IMR-90 (cell line): ENCODE results near the gene MPC1. TPM values are rescaled to one million over a fixed set of nuclear protein-coding genes. Genes with fewer than 3 reads are reported as not detected.

Source experiments
- ATAC-seq: fragments of 200-7000 bp; cut with Tn5 transposase; 2 replicates; pipeline ENCODE4 v1.9.1; 2020; ENCODE audit warnings: low read depth, mild to moderate bottlenecking, moderate library complexity
- BruUV-seq: library from RNA; stranded (reverse); fragments of 400-500 nt; replicated peaks from 2 replicates; lab custom pipeline; 2021; lab: Mats Ljungman, UMichigan
- CTCF ChIA-PET: fragments of 300-600 bp; formaldehyde crosslinking; extraction: SDS; loops from one replicate; lab custom pipeline; 2021; ENCODE audit warnings: antibody characterized with exemption; lab: Yijun Ruan, JAX
- POLR2A ChIA-PET: fragments of 300-600 bp; sonication (Branson Sonifier 250); formaldehyde crosslinking; loops from one replicate; lab custom pipeline; 2022; ENCODE audit warnings: antibody characterized with exemption; ENCODE audit not compliant: unreplicated experiment; lab: Charles Lee
- DNase-seq: peaks from one replicate; pipeline ENCODE4 v3.0.0; 2013
- H2AFZ ChIP-seq: replicated peaks from 2 replicates; pipeline ENCODE3; 2013; ENCODE audit warnings: low read length, mild to moderate bottlenecking; ENCODE audit not compliant: poor library complexity
- H2AK5ac ChIP-seq: 2 replicates; pipeline ENCODE4 v1.6.1; 2013; ENCODE audit warnings: low read depth, low read length, inconsistent platforms
- H2AK9ac ChIP-seq: replicated peaks from 2 replicates; pipeline ENCODE3; 2013; ENCODE audit warnings: mild to moderate bottlenecking, low read depth, low read length, moderate library complexity; ENCODE audit not compliant: poor library complexity
- H2BK120ac ChIP-seq: 2 replicates; pipeline ENCODE4 v1.6.1; 2013; ENCODE audit warnings: low read depth, low read length, inconsistent platforms
- H2BK15ac ChIP-seq: 3 replicates; pipeline ENCODE4 v1.6.1; 2013; ENCODE audit warnings: low read depth, low read length, inconsistent platforms
- H2BK20ac ChIP-seq: 2 replicates; pipeline ENCODE4 v1.6.1; 2013; ENCODE audit warnings: low read depth, mild to moderate bottlenecking, inconsistent platforms, low read length, moderate library complexity
- H2BK5ac ChIP-seq: 2 replicates; pipeline ENCODE4 v1.6.1; 2013; ENCODE audit warnings: mild to moderate bottlenecking, low read depth, low read length, inconsistent platforms; ENCODE audit not compliant: poor library complexity, severe bottlenecking
- H3K14ac ChIP-seq: replicated peaks from 2 replicates; pipeline ENCODE4 v1.6.1; 2013; ENCODE audit warnings: low read depth, low read length, inconsistent platforms
- H3K18ac ChIP-seq: 2 replicates; pipeline ENCODE4 v1.6.1; 2013; ENCODE audit warnings: low read depth, low read length, control low read depth
- H3K23ac ChIP-seq: 2 replicates; pipeline ENCODE4 v1.6.1; 2013; ENCODE audit warnings: low read depth, low read length, inconsistent platforms
- H3K27ac ChIP-seq: 2 replicates; pipeline ENCODE4 v1.5.1; 2013; ENCODE audit warnings: mild to moderate bottlenecking, control low read depth, low read length; ENCODE audit not compliant: insufficient read depth
- H3K27me3 ChIP-seq: 2 replicates; pipeline ENCODE4 v1.6.1; 2013; ENCODE audit warnings: low read length; ENCODE audit not compliant: control insufficient read depth, insufficient read depth
- H3K36me3 ChIP-seq: 2 replicates; pipeline ENCODE4 v1.6.1; 2013; ENCODE audit warnings: low read length, mixed read lengths; ENCODE audit not compliant: control insufficient read depth, insufficient read depth
- H3K4ac ChIP-seq: 2 replicates; pipeline ENCODE4 v1.6.1; 2013; ENCODE audit warnings: low read depth, low read length, inconsistent platforms
- H3K4me1 ChIP-seq: 2 replicates; pipeline ENCODE4 v1.6.1; 2013; ENCODE audit warnings: low read length, mixed read lengths; ENCODE audit not compliant: control insufficient read depth, insufficient read depth
- H3K4me2 ChIP-seq: 2 replicates; pipeline ENCODE4 v1.6.1; 2013; ENCODE audit warnings: low read depth, mild to moderate bottlenecking, control low read depth, low read length, moderate library complexity
- H3K4me3 ChIP-seq: 2 replicates; pipeline ENCODE4 v1.5.1; 2013; ENCODE audit warnings: low read depth, mild to moderate bottlenecking, control low read depth, low read length, moderate library complexity; ENCODE audit not compliant: insufficient read depth
- H3K56ac ChIP-seq: 2 replicates; pipeline ENCODE4 v1.6.1; 2013; ENCODE audit warnings: low read length, inconsistent platforms; ENCODE audit not compliant: insufficient read depth; ENCODE audit errors: extremely low read depth
- H3K79me1 ChIP-seq, 2 experiments: 2 replicates each; pipeline ENCODE4 v1.6.1; 2013; ENCODE audit warnings: low read length in 2 of 2, inconsistent platforms in 1 of 2, low read depth in 1 of 2
- H3K9ac ChIP-seq: 2 replicates; pipeline ENCODE4 v1.6.1; 2013; ENCODE audit warnings: low read depth, low read length, control low read depth
- H3K9me1 ChIP-seq: 2 replicates; pipeline ENCODE4 v1.6.1; 2013; ENCODE audit warnings: low read length, inconsistent platforms; ENCODE audit not compliant: insufficient read depth
- H3K9me3 ChIP-seq: 2 replicates; pipeline ENCODE4 v1.6.1; 2013; ENCODE audit warnings: low read length; ENCODE audit not compliant: control insufficient read depth, insufficient read depth
- H4K20me1 ChIP-seq: 2 replicates; pipeline ENCODE4 v1.6.1; 2013; ENCODE audit warnings: low read length, inconsistent platforms; ENCODE audit not compliant: insufficient read depth
- H4K5ac ChIP-seq: 2 replicates; pipeline ENCODE4 v1.6.1; 2013; ENCODE audit warnings: mild to moderate bottlenecking, low read depth, low read length, control low read depth
- H4K8ac ChIP-seq, 2 experiments: 2 replicates each; pipeline ENCODE4 v1.6.1; 2013; ENCODE audit warnings: low read depth in 2 of 2, low read length in 2 of 2, control low read depth in 1 of 2, inconsistent platforms in 1 of 2
- H4K91ac ChIP-seq: 2 replicates; pipeline ENCODE4 v1.6.1; 2013; ENCODE audit warnings: low read depth, low read length, inconsistent platforms; ENCODE audit not compliant: insufficient read depth
- RAD21 ChIP-seq: IDR thresholded peaks from 2 replicates; pipeline ENCODE4 v1.6.1; 2012; ENCODE audit warnings: low read length, improper control_type of control experiment
- WGBS, 2 experiments: methylation state at CpG; one replicate each; pipeline versions ENCODE4 v1.1.5 to v1.1.7; 2013; ENCODE audit warnings: missing lambda C conversion rate in 2 of 2; ENCODE audit not compliant: insufficient read length in 1 of 2; ENCODE audit errors: extremely low coverage in 2 of 2; 5-methylcytosine and 5-hydroxymethylcytosine counted together
- dilution Hi-C: fragments of 300-500 bp; cut with HindIII; formaldehyde crosslinking; loops from one replicate; pipeline ENCODE4 v1.14.3; 2018; ENCODE audit warnings: low sequenced_read_pairs; ENCODE audit not compliant: unreplicated experiment
- in situ Hi-C: fragments of 300-500 bp; cut with MboI; formaldehyde crosslinking; loops from 3 replicates; pipeline ENCODE4 v1.14.3; 2019; ENCODE audit warnings: low sequenced_read_pairs, inconsistent platforms, mixed read lengths
- intact Hi-C: fragments of 100-400 bp; cut with micrococcal nuclease; formaldehyde crosslinking; loops from 2 replicates; pipeline ENCODE4 v1.10.0; 2022
- polyA plus RNA-seq, 3 experiments: library from polyadenylated mRNA; depleted of rRNA; stranded (reverse); fragments of >200 nt; gene quantifications; 2 replicates each; pipeline ENCODE4 v1.2.3, GENCODE V29; 2012; ENCODE audit warnings: low replicate concordance in 1 of 3
- total RNA-seq: library from RNA; depleted of rRNA; stranded (reverse); fragments of >200 nt; gene quantifications from 2 replicates; pipeline ENCODE4 v1.2.3, GENCODE V29; 2012
- TF ChIP-seq, protein P1 (sequence below): fragments of 150-350 bp; IDR thresholded peaks from 2 replicates; pipeline ENCODE4 v1.6.1; 2017; ENCODE audit warnings: mild to moderate bottlenecking, antibody characterized with exemption, low read length, low read depth

The MPC1 gene
- total and polyA plus RNA-seq, 2 of the 4 experiments (the other 2 are of a cell fraction) = 10.9 to 12.0 TPM

- Histone ChIP-seq H2AK9ac (no peak overlapping the region), H3K9me1 (no peaks in the 10 kb centered on the region), H3K4me1 (no peaks in the 10 kb centered on the region), H3K9ac (no peak overlapping the region), H3K4me2 (no peak overlapping the region), H2BK5ac (no peak overlapping the region), H3K4me3 (no peak overlapping the region), H3K14ac (no peak overlapping the region), H3K9me3 (no peaks in the 10 kb centered on the region), H4K91ac (no peak overlapping the region), H3K36me3 (no peaks in the 10 kb centered on the region), H2AK5ac (no peak overlapping the region), H2AFZ (no peak overlapping the region), H2BK20ac (no peak overlapping the region), H3K18ac (no peak overlapping the region), H2BK120ac (no peak overlapping the region), H3K56ac (no peak overlapping the region), H2BK15ac (no peak overlapping the region), H3K79me1 (no peaks in the 10 kb centered on the region), H3K27ac (no peak overlapping the region), H4K20me1 (no peaks in the 10 kb centered on the region), H3K4ac (no peak overlapping the region), H3K23ac (no peak overlapping the region), H4K8ac (no peak overlapping the region), H4K5ac (no peak overlapping the region), H3K27me3 (peaks cover 13% of the 10 kb centered on the region)
- 67% methylated on average over 1 of the region's 13 CpGs; no CpG with 5 or more reads in 1 of the 2 experiments for WGBS, 2 experiments
- BruUV-seq = no TSS peak
- CTCF ChIA-PET = interaction anchor here (0.9 kb wide), 1 partner anchor 12 kb away, joined by 3 read pairs; no protein-coding TSS in a partner anchor
- dilution Hi-C loops = no loop called here
- no peak for TF ChIP-seq RAD21
- TF ChIP-seq, protein P1, sequence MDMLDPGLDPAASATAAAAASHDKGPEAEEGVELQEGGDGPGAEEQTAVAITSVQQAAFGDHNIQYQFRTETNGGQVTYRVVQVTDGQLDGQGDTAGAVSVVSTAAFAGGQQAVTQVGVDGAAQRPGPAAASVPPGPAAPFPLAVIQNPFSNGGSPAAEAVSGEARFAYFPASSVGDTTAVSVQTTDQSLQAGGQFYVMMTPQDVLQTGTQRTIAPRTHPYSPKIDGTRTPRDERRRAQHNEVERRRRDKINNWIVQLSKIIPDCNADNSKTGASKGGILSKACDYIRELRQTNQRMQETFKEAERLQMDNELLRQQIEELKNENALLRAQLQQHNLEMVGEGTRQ = no peak
- POLR2A ChIA-PET = no interaction called here
- DNase-seq (no peak), ATAC-seq (no peak)
- intact Hi-C loops = no loop called here
- in situ Hi-C loops = no loop called here
These were observed 5.7 kb upstream of the MPC1 start for GRCh38 chr6:166388290-166389004.
